GM12865 (cell line): ENCODE measurements around the gene TMC6.

ENCODE experiments used
- DNase-seq: peaks from one replicate; pipeline ENCODE4 v3.0.0; 2010; ENCODE audit warnings: low read depth
- H3K4me3 ChIP-seq: 2 replicates; pipeline ENCODE4 v1.5.1; 2011; ENCODE audit warnings: mild to moderate bottlenecking, low read depth, low read length, control low read depth
- TF ChIP-seq, protein P1 (sequence below): IDR thresholded peaks from 2 replicates; pipeline ENCODE4 v1.5.1; 2011; ENCODE audit warnings: low read length, control low read depth, low read depth, inconsistent platforms; ENCODE audit not compliant: insufficient read depth; ENCODE audit errors: missing control alignments

The TMC6 gene

GRCh38 chr17:78101542-78101941 is 27.0 kb downstream of the TMC6 start:
- TF ChIP-seq, protein P1, sequence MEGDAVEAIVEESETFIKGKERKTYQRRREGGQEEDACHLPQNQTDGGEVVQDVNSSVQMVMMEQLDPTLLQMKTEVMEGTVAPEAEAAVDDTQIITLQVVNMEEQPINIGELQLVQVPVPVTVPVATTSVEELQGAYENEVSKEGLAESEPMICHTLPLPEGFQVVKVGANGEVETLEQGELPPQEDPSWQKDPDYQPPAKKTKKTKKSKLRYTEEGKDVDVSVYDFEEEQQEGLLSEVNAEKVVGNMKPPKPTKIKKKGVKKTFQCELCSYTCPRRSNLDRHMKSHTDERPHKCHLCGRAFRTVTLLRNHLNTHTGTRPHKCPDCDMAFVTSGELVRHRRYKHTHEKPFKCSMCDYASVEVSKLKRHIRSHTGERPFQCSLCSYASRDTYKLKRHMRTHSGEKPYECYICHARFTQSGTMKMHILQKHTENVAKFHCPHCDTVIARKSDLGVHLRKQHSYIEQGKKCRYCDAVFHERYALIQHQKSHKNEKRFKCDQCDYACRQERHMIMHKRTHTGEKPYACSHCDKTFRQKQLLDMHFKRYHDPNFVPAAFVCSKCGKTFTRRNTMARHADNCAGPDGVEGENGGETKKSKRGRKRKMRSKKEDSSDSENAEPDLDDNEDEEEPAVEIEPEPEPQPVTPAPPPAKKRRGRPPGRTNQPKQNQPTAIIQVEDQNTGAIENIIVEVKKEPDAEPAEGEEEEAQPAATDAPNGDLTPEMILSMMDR = no peak
- DNase-seq = no peak

DNA sequence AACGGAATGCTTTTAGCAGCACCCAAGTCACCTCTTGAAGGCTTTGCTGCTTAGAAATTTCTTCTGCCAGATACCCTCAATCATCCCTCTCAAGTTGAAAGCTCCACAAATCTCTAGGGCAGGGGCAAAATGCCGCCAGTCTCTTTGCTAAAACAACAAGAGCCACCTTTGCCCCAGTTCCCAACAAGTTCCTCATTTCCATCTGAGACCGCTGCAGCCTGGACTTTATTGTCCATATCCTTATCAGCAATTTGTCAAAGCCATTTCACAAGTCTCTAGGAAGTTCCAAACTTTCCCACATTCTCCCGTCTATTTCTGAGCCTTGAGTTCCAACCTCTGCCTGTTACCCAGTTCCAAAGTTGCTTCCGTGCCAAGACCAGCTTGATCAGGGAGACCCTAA is 27.4 kb downstream of the TMC6 start:
- no peak overlapping the region for H3K4me3 ChIP-seq
- DNase-seq = no peak

More at GRCh38 chr17:78101542-78101941, 27.0 kb downstream of the TMC6 start:
- no peak overlapping the region for H3K4me3 ChIP-seq

DNA sequence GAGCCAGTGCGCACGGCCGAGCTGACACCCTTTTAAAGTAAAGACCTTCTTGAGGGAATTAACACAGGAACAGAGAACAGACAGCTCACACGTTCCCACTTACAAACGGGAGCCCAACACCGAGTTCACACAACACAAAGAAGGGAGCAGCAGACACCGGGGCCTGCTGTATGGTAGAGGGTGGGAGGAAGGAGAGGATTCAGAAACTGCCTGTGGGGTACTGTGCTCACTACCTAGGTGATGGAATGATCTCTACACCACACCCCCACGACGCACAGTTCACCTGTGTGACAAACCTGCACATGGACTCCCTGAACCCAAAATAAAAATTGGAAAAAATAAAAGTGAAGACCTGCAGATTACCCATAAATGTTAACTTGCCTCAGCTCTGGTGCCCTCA is 32.5 kb downstream of the TMC6 start:
- TF ChIP-seq, protein P1 = no peak
- no peak overlapping the region for H3K4me3 ChIP-seq
- no peak for DNase-seq

More for the DNA sequence above, 27.4 kb downstream of the TMC6 start:
- TF ChIP-seq, protein P1 = no peak

GRCh38 chr17:78095035-78095434 is 33.5 kb downstream of the TMC6 start:
- no peak overlapping the region for H3K4me3 ChIP-seq
- TF ChIP-seq, protein P1 = no peak
- DNase-seq = no peak

DNA sequence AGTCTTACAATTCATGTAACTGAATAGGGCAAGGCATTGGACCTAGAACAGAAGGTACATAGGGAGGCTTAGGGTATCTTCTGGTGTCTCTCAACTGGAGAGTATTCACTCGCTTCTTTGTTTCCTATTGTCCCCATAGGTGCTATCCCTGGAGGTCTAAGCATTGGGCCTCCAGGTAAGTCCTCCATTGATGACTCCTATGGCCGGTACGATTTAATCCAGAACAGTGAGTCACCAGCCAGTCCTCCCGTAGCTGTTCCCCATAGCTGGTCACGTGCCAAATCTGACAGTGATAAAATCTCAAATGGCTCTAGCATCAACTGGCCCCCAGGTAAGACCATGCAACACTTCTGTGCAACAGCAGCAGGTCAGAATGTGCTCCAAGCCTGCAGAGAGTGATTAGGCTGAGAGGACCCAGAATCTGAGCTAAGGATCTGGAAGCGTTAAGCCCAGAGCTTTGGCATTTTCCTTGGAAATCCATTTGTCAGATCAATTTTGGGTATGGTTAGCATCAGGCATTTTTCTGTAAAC is 35.7 kb downstream of the TMC6 start:
- no peak overlapping the region for H3K4me3 ChIP-seq
- no peak for DNase-seq
- TF ChIP-seq, protein P1 = no peak

DNA sequence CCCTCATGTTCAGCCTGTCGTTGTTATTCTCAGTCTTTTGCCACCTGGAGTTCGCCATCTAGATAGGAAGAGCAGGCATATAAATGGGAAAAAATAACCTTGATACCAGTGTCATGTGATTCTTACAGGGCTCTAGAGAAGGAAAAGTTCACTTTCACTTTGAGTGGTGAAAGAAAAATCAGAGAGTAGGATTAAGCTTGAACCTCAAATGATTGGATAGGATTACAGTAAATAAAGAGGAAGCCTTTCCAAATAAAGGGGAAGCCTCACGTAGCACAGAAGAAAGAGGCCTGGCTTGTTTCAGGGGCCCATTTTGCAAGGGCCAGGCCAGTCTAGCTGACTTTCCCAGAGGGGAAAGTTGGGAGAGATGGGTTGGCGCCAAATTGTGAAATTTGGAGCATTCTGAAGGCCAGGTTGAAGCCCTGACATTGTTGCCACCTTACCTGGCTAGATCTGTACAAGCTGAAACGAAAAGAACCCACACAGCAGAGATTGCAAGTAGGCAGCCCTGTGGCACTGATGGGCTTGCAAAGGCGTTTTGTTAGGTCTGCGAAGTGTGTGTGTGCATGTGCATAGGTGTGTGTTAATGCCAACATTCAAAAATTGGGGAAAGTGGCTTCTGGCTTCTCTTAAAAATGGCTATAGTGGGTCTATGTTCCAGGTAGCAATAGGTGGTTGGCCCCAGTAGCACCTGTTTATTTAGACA is 38.8 kb downstream of the TMC6 start:
- TF ChIP-seq, protein P1 = no peak
- no peak overlapping the region for H3K4me3 ChIP-seq
- no peak for DNase-seq

GRCh38 chr17:78088529-78088928 is 40.0 kb downstream of the TMC6 start:
- no peak for DNase-seq
- TF ChIP-seq, protein P1 = no peak
- H3K4me3 ChIP-seq = no peak overlapping the region
